GM23248 (cell line): Measurements from ENCODE around the gene RTTN.

Experiments
- EZH2 ChIP-seq: fragments of 200-600 bp; sonication (generic); IDR thresholded peaks from 2 replicates; pipeline ENCODE4 v1.6.1; 2018; ENCODE audit warnings: antibody characterized with exemption, mild to moderate bottlenecking; ENCODE audit not compliant: insufficient read depth, poor library complexity, severe bottlenecking
- EZH2phosphoT487 ChIP-seq: fragments of 200-600 bp; sonication (generic); IDR thresholded peaks from 2 replicates; pipeline ENCODE4 v1.6.1; 2018; ENCODE audit warnings: antibody characterized with exemption, moderate library complexity, mild to moderate bottlenecking, low read depth; ENCODE audit not compliant: insufficient read depth

DNA sequence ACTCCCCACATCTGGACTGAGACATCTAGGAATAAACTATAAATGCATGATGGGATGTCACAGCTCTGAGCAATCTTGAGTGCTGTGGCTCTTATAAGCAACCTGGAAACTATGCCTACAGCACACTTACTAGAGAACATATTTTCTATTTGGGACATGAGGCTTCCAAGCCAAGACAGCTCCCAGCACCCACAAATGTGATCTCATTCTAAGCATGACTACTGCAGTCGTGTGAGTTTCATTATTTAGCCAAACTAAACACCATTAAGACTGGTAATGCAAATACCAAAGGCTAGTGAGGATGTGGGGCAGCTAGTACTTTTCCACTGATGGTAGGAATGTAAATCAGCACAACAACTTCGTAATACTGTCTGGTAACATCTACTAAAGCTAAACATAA is 72.5 kb downstream of the RTTN start:
- no peak for TF ChIP-seq EZH2
- no peak for TF ChIP-seq EZH2phosphoT487
